GM19239 (cell line): ENCODE results near the gene DOK6.
"Not testable (repeated sequence)": the region's sequence is repeated elsewhere in the genome, so short reads cannot be mapped to it uniquely, and the experiment has no call there.

ENCODE experiments used
- DNase-seq: peaks from one replicate; pipeline ENCODE4 v3.0.0; 2011; ENCODE audit warnings: low spot score; ENCODE audit not compliant: insufficient read length
- FAIRE-seq: peaks from 2 replicates; lab custom pipeline; 2011; peaks lifted over from hg19 to GRCh38; lab: Jason Lieb, UNC

DOK6 gene

DNA sequence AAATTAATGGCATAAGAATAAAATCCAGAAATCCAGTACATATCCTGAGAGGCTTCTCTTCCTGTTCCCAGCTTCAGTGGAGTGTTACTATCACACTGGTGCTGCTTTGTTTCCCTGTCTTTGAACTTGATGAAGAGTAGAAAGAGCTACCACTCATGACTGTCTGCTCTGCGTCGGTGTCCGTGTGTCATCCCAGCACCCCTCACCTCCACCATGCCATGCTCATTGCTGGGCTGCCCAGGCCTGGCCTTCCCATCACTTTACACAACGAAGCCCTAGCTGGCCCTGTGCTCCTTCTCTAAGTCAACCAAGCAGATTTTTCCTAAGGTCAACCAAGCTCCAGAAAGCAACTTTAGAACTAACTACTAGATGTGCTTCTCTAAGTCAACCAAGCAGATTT is 215.4 kb downstream of the DOK6 start:
- no peak for DNase-seq
- FAIRE-seq = no peak

DNA sequence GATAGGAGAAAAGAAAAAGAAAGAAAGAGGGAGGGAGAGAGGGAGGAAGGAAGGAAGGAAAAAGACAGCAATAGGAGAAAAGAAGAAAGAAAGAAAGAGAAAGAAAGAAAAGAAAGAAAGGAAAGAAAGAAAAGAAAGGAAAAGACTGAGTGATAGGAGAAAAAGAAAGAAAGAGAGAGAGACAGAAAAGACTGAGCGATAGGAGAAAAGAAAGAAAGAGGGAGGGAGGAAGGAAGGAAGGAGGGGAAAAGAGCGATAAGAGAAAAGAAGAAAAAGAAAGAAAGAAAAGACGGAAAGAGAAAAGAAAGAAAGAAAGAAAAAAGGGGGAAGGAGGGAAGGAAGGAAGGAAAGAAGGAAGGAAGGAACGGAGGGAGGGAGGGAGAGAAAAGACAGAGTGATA is 216.7 kb downstream of the DOK6 start:
- no peak for FAIRE-seq
- DNase-seq = no peak

DNA sequence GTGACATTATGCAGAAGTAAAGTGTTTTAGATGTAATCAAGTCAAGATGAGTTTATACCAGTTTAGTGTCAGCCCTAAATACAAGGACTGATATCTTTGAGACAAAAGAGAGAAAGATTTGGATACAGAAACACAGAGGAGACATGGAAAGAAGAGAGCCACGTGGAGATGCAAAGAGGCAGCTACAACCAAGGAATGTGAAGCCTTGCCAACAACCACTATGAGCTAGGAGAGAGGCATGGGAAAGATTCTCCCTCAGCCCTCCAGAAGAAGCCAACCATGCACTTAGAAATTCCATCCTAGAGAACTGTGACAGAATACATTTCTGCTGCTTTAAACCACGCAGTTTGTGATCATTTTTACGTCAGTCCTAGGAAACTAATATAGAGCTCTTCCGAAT is 217.2 kb downstream of the DOK6 start:
- DNase-seq (no peak), FAIRE-seq (no peak)

DNA sequence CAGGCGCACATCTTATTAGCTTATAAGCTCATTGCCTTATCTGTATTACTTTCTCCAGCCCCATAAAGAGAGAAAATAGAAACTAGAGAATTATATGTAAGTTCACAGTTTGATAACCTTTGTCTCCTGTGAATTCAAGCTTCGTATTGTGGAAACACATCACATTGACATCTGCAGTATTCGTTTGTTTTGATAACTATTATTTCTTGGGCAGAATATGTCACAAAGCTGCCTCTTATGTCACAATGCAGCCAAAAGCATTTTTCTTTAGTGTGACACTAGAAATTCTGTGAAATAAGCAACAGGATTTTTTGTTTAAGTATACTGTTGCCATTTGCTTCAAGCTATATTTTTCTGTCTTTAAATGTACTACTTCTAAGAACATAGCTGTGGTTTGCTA is 221.5 kb downstream of the DOK6 start:
- FAIRE-seq (no peak), DNase-seq (no peak)

DNA sequence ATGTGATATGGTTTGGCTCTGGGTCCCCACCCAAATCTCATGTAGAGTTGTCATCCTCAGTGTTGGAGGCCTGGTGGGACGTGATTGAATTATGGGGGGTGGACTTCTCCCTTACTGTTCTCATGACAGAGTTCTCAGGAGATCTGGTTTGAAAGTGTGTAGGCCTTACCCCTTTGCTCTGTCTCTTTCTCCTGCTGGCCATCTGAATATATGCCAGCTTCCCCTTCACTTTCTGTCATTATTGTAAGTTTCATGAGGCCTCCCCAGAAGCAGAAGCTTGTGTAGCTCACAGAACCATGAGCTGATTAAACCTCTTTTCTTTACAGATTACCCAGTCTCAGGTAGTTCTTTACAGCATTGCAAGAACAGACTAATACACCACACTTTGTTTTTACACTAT is 222.3 kb downstream of the DOK6 start:
- no peak for DNase-seq
- no peak for FAIRE-seq

DNA sequence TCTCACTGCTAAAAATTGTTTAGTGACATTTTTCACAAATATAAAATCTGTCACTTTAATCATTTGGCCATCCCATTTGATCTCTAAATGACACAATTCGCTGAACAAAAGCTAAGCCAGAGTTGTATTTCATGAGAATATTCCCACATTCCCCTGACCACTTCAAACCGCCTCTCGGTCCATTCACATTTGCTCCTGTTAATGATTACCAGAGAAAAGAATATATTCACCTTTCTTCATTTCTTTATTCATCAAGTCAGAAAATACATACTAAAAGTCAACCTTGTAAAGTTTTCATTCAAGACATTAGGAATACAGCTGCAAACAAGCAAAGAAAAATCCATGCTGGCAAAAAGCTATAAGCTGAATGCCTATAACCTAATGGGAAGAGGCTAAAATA is 225.5 kb downstream of the DOK6 start:
- no peak for DNase-seq
- no peak for FAIRE-seq

DNA sequence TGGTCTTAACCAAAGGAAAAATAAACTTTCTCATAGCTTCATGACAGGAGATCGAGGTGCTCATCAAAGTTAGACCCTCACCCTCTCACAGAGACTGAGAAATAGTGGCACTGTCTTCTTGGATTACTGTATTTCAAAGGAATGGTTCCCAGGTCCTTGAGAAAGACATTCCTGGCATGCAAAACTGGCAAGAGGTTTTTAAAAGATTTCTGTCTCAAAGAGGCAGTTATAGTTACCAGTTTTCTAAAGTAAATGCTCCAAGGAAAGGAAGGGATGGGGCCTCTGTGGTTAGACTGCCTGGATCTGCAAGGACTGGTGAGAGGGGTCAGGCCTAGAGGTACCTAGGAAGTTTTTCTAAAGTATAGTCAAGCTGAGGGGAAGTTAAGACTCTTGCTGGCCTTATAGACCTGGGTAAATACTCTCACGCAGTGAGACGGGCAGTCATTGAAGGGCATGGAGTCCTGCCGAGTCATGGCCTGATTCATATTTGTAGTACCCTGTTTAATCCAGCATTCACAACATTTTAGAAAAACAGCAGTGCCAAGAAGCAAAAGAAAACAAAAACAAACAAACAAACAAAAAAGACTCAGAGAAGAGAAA is 226.1 kb downstream of the DOK6 start:
- FAIRE-seq = no peak
- DNase-seq = no peak

DNA sequence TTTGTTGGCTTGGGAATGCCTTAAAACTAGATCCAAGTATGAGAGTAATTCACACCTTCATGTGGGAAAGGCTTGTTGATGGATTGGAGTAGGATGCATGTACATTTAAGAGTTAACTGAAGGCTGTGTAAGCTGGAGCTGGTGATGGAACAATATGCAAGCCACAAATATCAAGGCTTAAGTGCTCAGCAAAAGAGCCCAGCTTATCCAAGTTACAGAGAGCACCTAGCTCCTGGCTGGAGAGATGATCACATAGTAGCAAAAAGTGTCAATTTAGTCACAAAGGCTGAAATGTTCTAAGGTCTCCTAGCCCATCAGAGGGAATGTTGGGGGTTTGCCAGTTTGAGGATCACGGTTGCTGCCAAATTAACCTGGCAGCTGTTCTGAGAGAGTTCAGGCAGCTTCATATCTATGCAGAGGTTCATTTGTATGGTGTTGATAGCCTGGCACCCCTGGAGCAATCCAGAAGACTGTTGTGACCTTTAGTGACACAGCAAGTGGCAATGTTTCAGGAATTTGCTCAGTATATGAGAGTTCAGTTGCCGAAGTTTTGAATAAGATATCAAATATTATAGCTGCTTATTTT is 228.2 kb downstream of the DOK6 start:
- DNase-seq (no peak), FAIRE-seq (no peak)

DNA sequence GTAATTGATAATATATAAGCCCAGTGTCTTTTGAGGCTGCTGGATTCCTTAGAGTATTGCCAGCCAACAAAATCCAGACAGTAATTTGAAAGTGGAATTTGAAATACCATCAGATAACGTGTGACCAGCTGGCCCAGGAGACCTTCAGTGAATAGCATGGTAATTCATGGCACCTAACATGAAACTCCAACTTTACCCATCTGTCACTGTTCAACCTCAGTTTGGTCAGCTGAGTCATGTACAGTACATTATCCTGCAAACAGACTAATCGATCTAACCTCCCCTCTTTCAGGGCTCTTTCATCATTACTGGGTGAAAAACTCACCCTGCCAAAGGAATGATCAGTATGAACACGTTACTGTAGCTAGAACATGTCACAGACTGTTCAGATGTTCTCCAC is 230.6 kb downstream of the DOK6 start:
- DNase-seq = no peak
- FAIRE-seq = no peak

DNA sequence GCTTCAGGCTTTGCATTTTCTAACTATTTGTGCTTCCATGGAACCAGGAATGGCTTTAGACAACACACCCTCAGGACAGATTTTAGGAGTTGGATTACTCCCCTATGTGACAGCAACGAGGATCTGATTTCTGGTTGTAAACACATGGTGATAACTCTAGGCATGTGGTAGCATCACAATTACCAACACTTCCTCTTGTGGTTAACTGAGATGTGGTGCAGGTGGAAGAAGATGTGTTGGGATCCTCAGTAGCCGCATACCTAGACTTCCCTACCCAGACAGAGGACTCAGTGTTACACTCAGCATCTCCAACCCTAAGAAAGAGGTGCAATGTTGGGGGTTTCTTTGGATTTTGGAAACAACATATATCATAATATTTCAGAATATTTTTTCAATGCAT is 234.8 kb downstream of the DOK6 start:
- FAIRE-seq (no peak), DNase-seq (no peak)

DNA sequence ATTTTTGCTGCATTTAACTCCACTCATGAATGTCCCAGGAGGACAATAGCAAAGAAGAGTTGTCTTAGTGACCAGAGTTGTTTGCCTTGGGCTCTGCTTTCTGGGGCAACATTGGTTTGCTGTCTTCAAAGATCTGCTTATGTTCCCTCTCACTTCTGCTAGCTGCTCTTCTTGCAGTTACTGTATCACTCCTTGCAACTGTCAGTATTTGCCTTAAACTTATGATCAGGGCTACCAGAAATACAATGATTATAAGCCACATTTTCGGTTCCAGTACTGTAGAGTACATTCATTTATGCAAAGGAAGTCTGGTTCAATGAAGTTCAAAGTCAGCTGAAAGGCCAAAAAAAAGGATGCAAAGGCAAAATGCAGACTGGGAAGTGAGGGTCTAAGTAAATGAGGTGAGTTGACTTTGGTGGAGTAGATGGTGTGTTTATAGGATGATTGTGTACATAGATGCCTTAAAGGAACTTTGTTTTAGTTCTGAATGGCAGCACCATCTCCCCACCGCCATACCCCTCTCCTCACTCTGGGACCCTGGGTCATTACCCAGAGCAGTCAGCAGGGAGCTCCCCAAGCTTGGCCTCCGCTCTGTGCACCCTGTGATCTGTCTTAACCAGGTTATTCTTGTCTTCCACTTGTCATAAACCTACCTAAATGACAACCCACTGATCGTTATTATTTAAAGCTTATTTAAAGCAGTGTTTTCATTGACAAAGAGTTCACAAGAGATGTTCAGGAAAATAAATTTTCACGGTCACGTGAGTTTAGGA is 236.0 kb downstream of the DOK6 start:
- peak; percentile 74 for FAIRE-seq
- no peak for DNase-seq

DNA sequence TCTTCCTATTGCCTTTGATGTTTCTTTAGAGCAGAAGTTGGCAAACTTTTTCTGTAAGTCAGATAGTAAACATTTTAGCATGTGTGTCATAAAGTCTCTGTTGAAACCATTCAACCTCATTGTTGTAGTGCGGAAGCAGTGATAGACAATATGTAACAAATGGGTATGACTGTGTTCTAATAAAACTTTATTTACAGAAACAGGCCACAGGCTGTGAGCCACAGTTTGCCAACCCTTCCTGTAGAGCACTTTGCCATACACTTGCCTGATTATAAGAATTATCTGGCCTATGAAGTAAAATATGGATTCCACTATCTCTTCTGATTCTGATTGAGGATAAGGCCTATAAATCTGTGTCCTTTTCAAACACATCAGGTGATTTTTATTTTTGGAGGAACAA is 237.4 kb downstream of the DOK6 start:
- no peak for DNase-seq
- no peak for FAIRE-seq

DNA sequence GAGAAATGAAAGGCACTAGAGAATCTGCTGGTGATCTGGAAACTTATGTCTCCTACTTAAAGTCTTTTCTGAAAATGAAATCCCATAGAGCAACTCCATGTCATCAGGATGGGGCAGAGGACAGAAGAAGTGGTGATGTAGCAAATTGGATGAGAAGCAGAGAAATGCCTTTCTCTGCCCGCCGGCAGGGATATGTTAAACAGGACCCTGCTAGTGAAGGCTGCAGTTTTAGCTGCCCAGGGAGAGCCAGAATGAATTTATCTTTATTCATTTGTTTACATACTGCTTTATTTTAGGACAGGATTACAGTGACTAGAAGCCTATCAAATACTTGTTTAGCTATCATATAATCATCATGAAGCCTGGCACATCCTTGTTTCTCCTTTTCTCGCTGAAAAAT is 247.0 kb downstream of the DOK6 start:
- no peak for DNase-seq
- no peak for FAIRE-seq

DNA sequence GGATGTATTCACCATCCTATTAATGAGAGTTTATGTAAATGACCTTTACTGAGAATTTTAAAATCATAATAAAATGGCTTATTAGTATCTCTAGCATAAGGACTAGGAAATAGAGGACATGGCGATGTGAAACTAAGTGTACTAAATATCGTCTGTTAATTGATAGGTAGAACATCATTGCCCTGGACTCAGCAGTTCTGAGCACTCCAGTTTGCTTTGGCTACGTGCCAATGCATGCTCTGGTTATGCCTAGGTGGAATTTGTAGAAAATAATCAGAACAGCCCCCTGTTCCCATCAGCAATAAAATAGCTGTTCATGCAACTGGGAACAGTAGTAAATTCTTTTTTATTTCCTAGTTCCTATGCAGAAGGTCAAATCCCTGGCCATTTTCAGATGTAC is 247.8 kb downstream of the DOK6 start:
- no peak for FAIRE-seq

DNA sequence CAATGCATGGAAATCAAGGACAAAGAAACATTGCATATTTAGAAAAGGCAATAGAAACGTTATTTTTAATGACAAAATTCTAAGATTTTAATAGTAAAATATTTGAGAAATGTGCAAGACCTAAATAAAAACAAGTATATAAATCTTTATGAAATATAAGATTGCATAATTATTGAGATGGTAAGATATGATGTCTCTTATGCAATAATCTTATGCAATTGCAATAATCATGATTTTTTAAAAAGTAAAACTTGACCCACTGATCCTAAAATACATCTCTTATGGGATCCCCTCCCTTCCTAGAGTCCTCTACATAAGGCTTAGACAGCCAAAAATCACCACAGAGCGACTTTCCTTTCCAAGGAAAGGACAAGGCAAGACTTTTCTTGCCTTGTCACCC is 249.0 kb downstream of the DOK6 start:
- FAIRE-seq (no peak), DNase-seq (no peak)

More for the DNA sequence above, 247.8 kb downstream of the DOK6 start:
- no peak for DNase-seq

DNA sequence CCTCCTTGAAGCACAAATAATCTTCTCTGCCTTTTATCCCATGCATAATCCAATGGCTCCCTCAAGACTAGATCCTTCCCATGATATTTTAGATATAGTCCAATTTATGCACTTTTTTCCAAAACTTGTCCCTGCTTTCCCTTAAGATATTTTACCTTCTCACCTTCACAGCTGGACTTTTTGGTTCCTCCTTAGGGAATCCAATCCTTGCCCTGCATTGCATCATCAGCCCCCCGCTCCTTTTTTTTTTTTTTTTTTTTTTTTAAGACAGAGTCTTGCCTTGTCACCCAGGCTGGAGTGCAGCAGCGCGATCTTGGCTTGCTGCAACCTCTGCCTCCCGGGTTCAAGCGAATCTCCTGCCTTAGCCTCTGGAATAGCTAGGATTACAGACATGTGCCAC is 250.6 kb downstream of the DOK6 start:
- DNase-seq (no peak), FAIRE-seq (no peak)

DNA sequence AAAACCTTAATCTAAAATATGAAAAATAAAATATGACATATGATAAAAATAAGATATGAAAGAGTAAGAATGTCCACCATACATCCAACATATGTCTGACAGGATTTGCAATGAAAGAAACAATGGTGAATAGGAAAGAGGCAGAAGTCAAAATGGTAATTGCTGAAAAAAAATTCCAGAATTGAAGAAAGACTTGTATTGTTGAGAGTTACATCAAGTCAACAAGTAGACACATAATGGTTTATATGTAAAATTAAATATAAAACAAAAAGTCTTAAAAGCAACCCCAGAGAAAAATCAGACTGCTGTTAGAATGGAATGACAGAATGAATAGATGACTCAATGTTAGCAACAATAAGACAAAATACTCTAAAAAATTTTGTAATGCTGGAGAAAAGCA is 255.1 kb downstream of the DOK6 start:
- no peak for FAIRE-seq
- no peak for DNase-seq

DNA sequence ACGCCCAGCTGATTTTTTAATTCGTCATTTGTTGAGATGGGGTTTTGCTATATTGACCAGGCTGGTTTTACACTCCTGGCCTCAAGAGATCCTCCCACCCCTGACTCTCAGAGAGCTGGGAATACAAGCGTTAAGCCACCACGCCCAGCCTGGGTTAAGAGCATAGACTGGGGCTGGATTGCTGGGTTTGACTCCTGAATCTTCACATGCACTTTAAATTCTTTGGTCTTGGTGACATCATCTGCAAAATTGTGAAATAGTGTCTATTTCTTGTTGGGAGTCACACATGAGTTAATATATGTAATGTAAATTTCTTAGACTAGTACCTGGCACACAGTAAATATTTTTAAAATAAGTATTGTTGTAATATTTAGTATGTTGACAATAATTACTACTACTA is 257.4 kb downstream of the DOK6 start:
- DNase-seq = no peak
- FAIRE-seq = no peak

DNA sequence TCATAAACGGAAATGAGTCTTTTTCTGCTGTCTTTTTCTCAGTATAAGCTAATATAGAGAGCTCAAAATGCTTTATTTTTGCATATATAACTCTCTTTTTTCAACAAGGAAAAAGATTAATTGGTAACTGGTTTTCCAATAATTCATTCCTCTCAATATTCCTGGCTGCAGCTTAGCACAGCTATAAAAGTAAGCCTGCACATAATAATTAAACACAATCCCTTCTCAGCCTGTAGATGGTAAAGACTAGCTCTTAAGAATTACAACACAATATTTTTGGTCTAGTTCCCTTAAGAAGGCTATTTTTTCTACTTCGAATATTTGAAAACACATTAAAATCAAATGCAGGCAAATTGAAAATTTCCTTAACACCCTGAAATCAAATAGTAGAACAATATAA is 258.0 kb downstream of the DOK6 start:
- no peak for DNase-seq
- FAIRE-seq = no peak

DNA sequence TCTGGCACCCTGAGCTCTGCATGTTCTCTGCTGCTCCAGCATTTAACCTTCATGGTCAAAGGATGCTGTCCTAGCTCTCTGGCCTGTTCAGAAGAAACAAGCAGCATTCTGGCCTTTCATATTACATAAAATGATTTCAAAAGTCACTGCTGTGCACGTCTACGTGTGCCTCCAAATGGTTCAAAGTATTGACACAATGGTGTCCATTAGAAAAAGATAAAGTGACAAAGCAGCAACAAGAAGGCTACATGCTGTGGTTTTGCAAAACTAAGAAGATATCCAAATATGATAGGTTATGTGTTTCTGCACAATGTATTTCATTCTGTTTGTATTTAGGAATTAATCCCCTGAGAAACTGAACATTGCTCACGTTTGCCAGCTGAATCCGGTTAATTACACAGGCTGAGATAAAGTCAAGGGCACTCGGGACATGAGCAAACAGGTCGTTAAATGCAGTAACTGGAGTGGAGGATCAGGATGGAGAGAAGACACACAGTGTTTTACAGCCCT is 258.5 kb downstream of the DOK6 start:
- no peak for FAIRE-seq
- DNase-seq = no peak

DNA sequence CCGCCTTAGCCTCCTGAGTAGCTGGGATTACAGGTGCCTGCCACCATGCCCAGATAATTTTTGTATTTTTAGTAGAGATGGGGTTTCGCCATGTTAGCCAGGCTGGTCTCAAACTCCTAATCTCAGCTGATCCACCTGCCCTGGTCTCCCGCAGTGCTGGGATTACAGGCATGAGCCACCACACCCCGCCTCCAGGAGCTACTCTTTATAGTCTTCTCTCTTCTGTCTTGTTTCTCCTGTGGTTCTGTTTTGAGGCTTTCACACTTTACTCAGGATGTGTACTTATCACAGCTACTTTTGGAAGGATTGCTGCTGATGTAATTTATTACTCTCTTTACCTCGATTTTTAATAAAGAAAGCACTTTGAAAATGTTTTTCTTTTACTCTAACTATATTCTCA is 261.4 kb downstream of the DOK6 start:
- not testable (repeated sequence) for DNase-seq, FAIRE-seq

DNA sequence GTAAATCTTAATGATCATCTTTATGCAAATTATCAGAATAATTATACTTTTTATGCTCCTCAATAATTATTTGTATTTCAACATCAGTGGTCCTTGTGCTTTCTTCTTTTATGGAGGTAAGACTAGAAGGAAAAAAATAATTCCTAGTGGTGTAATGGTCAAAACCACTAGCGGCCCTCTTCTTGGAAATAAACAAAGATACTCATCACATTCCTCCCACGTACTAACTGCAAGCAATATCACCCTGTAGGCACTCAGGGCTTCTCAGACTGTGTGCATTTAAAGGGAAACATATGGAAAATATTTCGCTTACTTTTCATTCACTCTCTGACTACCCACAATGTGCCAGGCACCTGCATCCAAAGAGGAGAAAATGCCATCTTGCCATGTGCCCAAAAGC is 263.7 kb downstream of the DOK6 start:
- no peak for FAIRE-seq
- DNase-seq = no peak
